CD4-positive, alpha-beta T cell treated with Interferon alpha-2 for 1 hour (primary cell): Measurements from ENCODE around the gene BSDC1.
"Not testable (repeated sequence)": the region's sequence is repeated elsewhere in the genome, so short reads cannot be mapped to it uniquely, and the experiment has no call there.

Experiments used
- DNase-seq, 2 donors: peaks; one replicate each; pipeline ENCODE4 v3.0.0-alpha.2; 2020 to 2022

The BSDC1 gene

GRCh38 chr1:32394141-32394889 is at the start of gene BSDC1:
TSS of gene BSDC1 (minus strand) at chr1:32394441. CDS start at chr1:32394414, 27 bp downstream.
- peak; percentile 98 to 99 for DNase-seq

GRCh38 chr1:32441467-32441866 is 47.2 kb upstream of the BSDC1 start:
- not testable (repeated sequence) for DNase-seq

GRCh38 chr1:32438777-32439176 is 44.5 kb upstream of the BSDC1 start:
- not testable (repeated sequence) for DNase-seq

- DNase-seq: no peak
These were observed 43.9 kb upstream of the BSDC1 start for GRCh38 chr1:32438136-32438535.

GRCh38 chr1:32431736-32432400 is 37.6 kb upstream of the BSDC1 start:
- no peak for DNase-seq

- no peak for DNase-seq
These were observed 33.2 kb upstream of the BSDC1 start for GRCh38 chr1:32427264-32427963.

- DNase-seq: no peak
These were observed 32.4 kb upstream of the BSDC1 start for GRCh38 chr1:32426489-32427255.

GRCh38 chr1:32421775-32422174 is 27.5 kb upstream of the BSDC1 start:
- DNase-seq: no peak

- no peak for DNase-seq
These were observed 20.1 kb upstream of the BSDC1 start for GRCh38 chr1:32414186-32414886.

GRCh38 chr1:32413507-32414185 is 19.4 kb upstream of the BSDC1 start:
- DNase-seq: peak; percentile 72 to 85

GRCh38 chr1:32411261-32411660 is 17.0 kb upstream of the BSDC1 start:
- no peak for DNase-seq

GRCh38 chr1:32406629-32407111 is 12.4 kb upstream of the BSDC1 start:
- no peak for DNase-seq

- no peak for DNase-seq
These were observed 11.6 kb upstream of the BSDC1 start for GRCh38 chr1:32405672-32406467.

- DNase-seq: no peak
These were observed 10.7 kb upstream of the BSDC1 start for GRCh38 chr1:32404946-32405345.

- peak; percentile 26 to 57 for DNase-seq
These were observed 6.8 kb upstream of the BSDC1 start for GRCh38 chr1:32400876-32401631.

- DNase-seq: no peak
These were observed 5.6 kb upstream of the BSDC1 start for GRCh38 chr1:32399843-32400242.

- DNase-seq: no peak
These were observed 4.2 kb upstream of the BSDC1 start for GRCh38 chr1:32398401-32398800.

GRCh38 chr1:32396524-32396923 is 2.3 kb upstream of the BSDC1 start:
- not testable (repeated sequence) for DNase-seq

- no peak for DNase-seq
These were observed 720 bp upstream of the BSDC1 start for GRCh38 chr1:32394890-32395432.

GRCh38 chr1:32393832-32394140 is 455 bp downstream of the BSDC1 start:
- DNase-seq: peak; percentile 25 to 52
